HCT116 (cell line): Measurements from ENCODE around the gene DVL2. TPM values are rescaled to one million over a fixed set of nuclear protein-coding genes. Genes with fewer than 3 reads are reported as not detected.

Experiments
- EGR1 ChIP-seq: IDR thresholded peaks from 2 replicates; pipeline ENCODE4 v1.6.1; 2012; ENCODE audit warnings: low read depth
- EZH2 ChIP-seq: fragments of 200-600 bp; sonication (generic); IDR thresholded peaks from 2 replicates; pipeline ENCODE4 v1.6.1; 2017; ENCODE audit warnings: antibody characterized with exemption, mixed run types
- EZH2phosphoT487 ChIP-seq: fragments of 200-600 bp; IDR thresholded peaks from 2 replicates; pipeline ENCODE4 v1.6.1; 2018; ENCODE audit warnings: antibody characterized with exemption, borderline replicate concordance
- FOSL1 ChIP-seq: IDR thresholded peaks from 2 replicates; pipeline ENCODE4 v1.6.1; 2012; ENCODE audit warnings: low read depth
- RAD21 ChIP-seq: IDR thresholded peaks from 2 replicates; pipeline ENCODE4 v1.6.1; 2012; ENCODE audit warnings: low read depth, mild to moderate bottlenecking
- REST ChIP-seq: IDR thresholded peaks from 2 replicates; pipeline ENCODE4 v1.6.1; 2012; ENCODE audit warnings: low read depth
- TCF7L2 ChIP-seq: IDR thresholded peaks from 2 replicates; pipeline ENCODE4 v1.7.0; 2011; ENCODE audit warnings: borderline replicate concordance, inconsistent platforms; ENCODE audit not compliant: insufficient read depth, insufficient read length; ENCODE audit errors: extremely low read depth
- total RNA-seq: library from RNA; stranded (reverse); gene quantifications from one replicate; pipeline ENCODE4 v1.2.1, GENCODE V29; 2021; ENCODE audit not compliant: unreplicated experiment
- TF ChIP-seq, protein P1 (sequence below): IDR thresholded peaks from 2 replicates; pipeline ENCODE4 v1.6.1; 2011; ENCODE audit warnings: mild to moderate bottlenecking, low read length, moderate library complexity; ENCODE audit not compliant: insufficient replicate concordance; ENCODE audit errors: extremely low read depth

Gene DVL2
- total RNA-seq, 1 experiment from 2014 or later = 69.7 TPM

GRCh38 chr17:7262935-7263800 lies 28.9 kb upstream of the DVL2 start (continued):
- TF ChIP-seq EZH2phosphoT487 (no peak), EZH2 (no peak), TCF7L2 (no peak), FOSL1 (no peak), REST (no peak), RAD21 (no peak), EGR1 (no peak)
- TF ChIP-seq, protein P1, sequence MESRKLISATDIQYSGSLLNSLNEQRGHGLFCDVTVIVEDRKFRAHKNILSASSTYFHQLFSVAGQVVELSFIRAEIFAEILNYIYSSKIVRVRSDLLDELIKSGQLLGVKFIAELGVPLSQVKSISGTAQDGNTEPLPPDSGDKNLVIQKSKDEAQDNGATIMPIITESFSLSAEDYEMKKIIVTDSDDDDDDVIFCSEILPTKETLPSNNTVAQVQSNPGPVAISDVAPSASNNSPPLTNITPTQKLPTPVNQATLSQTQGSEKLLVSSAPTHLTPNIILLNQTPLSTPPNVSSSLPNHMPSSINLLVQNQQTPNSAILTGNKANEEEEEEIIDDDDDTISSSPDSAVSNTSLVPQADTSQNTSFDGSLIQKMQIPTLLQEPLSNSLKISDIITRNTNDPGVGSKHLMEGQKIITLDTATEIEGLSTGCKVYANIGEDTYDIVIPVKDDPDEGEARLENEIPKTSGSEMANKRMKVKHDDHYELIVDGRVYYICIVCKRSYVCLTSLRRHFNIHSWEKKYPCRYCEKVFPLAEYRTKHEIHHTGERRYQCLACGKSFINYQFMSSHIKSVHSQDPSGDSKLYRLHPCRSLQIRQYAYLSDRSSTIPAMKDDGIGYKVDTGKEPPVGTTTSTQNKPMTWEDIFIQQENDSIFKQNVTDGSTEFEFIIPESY = no peak
